Breast epithelium (tissue), 3 donors: ENCODE data around the gene MC1R.

Experiments
- CTCF ChIP-seq, 3 donors: fragments of 450-650 bp; IDR thresholded peaks; one replicate each; pipeline ENCODE4 v1.5.1; 2016 to 2017; ENCODE audit warnings: antibody characterized with exemption in 3 of 3, mild to moderate bottlenecking in 3 of 3, moderate library complexity in 3 of 3
- POLR2AphosphoS5 ChIP-seq, 3 donors: sonication (generic); formaldehyde crosslinking; IDR thresholded peaks; one replicate each; pipeline ENCODE4 v1.6.1; 2017; ENCODE audit warnings: antibody characterized with exemption in 3 of 3

GRCh38 chr16:89913408-89914387, 5.0 kb upstream of the MC1R start:
- TF ChIP-seq CTCF (IDR thresholded peaks at IDR 0.05) (no peak), POLR2AphosphoS5 (IDR thresholded peaks at IDR 0.05) (no peak)
